Right lobe of liver (tissue), 4 donors: ENCODE results near the gene APRT.

Experiments used
- CTCF ChIP-seq, 4 donors: fragments of 200-600 bp in 3 of 4; fragments of 450-650 bp in 1 of 4; IDR thresholded peaks; one replicate each; pipeline versions ENCODE4 v1.5.1 to v1.8.0; 2016 to 2022; ENCODE audit warnings: antibody characterized with exemption in 4 of 4, mild to moderate bottlenecking in 2 of 4
- POLR2A ChIP-seq: fragments of 450-650 bp; IDR thresholded peaks from one replicate; pipeline ENCODE4 v1.6.1; 2017; ENCODE audit warnings: antibody characterized with exemption, mild to moderate bottlenecking
- donor health status: DM: no; HTN: no; CAD: no.
- donor health status: DM: no; HTN: no; CAD: no.
- donor health status: DM: no; HTN: yes; CAD: no.

DNA sequence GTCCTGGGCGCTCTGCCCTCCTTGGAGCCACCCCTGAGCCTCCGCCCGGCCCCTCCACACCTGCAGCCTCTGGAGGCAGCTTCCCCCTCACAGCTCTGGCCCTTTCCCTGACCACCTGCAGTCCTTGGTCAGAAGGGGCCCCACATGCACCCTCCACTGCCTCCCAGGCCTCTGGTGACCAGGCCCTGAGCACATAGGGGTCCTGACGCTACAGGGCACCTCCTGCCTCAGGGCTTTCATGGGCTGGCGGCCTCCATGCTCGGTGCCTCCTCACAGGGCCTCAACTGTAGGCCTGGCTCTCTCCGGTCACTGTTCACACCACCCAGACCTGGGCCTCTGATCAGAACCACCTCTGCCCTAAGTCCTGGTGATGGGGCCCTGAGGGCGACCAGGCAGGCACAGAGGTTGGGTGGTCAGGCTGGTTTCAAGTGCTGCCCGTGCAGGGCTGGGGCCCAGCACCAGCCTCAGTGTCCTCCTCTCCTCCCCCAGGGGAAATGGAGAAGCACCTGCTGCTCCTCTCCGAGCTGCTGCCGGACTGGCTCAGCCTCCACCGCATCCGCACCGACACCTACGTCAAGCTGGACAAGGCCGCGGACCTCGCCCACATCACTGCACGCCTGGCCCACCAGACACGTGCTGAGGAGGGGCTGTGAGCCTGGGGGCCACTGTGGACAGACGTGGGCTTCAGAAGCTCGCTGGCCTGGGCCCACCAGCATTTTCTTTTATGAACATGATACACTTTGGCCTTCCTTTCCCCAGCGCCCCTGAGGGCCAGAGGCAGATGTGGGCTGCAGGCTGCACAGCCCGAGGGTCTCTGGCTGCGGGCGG, 3.9 kb downstream of the APRT start:
- no peak for TF ChIP-seq CTCF (IDR thresholded peaks at IDR 0.05)
- no peak for TF ChIP-seq POLR2A
